Neural cell (in vitro differentiated cells): ENCODE results near the gene STX18.

Experiments
- POLR2AphosphoS5 ChIP-seq: IDR thresholded peaks from 2 replicates; pipeline ENCODE4 v1.6.1; 2012
- TF ChIP-seq, protein P1 (sequence below): fragments of 450-650 bp; IDR thresholded peaks from 2 replicates; pipeline ENCODE4 v1.5.1; 2014; ENCODE audit warnings: antibody characterized with exemption, mild to moderate bottlenecking, moderate library complexity; ENCODE audit not compliant: poor library complexity, severe bottlenecking

DNA sequence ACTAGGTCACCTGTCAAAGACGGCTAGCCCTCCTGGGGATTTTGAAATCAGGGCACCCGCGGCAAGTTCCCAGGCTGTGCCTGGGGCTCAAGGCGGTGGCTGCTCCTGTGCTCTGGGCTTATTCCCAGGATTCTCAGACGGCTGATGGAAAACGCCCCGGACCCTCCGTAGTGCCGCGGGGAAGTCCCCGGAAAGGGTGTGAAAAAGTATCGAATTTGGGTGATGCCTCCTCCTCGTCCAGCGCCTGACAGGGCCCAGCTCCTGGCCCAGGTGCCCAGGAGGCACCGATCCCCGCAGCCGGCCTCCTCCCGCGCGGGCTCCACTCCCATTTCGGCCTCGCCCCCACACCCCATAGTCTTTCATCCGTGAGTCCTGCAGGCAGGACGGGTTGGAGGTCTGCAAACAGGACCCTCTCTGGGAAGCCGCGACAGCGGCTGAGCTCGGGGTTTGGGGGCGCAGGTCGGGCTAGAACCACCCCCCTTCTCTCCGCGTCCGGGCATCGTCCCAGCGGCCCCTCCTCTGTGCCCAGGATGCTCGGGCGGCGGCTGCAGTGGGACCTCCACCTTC lies 156.0 kb downstream of the STX18 start:
- no peak for TF ChIP-seq POLR2AphosphoS5
- TF ChIP-seq, protein P1, sequence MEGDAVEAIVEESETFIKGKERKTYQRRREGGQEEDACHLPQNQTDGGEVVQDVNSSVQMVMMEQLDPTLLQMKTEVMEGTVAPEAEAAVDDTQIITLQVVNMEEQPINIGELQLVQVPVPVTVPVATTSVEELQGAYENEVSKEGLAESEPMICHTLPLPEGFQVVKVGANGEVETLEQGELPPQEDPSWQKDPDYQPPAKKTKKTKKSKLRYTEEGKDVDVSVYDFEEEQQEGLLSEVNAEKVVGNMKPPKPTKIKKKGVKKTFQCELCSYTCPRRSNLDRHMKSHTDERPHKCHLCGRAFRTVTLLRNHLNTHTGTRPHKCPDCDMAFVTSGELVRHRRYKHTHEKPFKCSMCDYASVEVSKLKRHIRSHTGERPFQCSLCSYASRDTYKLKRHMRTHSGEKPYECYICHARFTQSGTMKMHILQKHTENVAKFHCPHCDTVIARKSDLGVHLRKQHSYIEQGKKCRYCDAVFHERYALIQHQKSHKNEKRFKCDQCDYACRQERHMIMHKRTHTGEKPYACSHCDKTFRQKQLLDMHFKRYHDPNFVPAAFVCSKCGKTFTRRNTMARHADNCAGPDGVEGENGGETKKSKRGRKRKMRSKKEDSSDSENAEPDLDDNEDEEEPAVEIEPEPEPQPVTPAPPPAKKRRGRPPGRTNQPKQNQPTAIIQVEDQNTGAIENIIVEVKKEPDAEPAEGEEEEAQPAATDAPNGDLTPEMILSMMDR = no peak
